ENCODE results near the gene BRICD5.

DNA sequence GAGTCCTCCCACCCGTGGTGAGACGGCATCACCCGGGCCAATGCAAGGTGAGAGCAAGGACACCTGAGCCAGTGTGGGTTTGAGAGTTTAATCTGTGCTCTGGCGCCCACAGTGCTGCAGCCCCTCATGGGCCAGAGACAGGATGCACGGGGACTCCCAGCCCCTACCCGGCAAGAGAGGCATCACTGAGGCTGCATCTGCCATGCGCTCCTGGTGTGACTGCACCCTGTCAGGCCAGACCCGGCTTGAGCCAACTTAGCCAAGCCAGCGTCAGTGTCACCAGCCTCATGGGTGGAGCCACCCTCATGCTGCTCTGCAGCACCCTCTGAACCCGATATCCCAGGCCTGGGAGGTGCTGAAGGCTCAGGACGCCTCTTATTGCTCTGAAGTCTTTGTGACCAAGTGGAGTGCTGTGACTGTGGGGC is 1.3 kb upstream of the BRICD5 start:
- TF ChIP-seq GATA2 (IDR thresholded peaks at IDR 0.05; ENCODE audit: low read depth, low read length) = no peak
- TF ChIP-seq GATA3 (IDR thresholded peaks at IDR 0.05; ENCODE audit: low read depth, low read length) = no peak

Data from SH-SY5Y (cell line).